Coronary artery (tissue), 2 donors: ENCODE data around the gene SAC3D1.

Experiments
- DNase-seq: peaks from one replicate; pipeline ENCODE4 v3.0.0-alpha.2; 2017; ENCODE audit warnings: low spot score
- H3K27ac ChIP-seq, 2 donors: fragments of 200-600 bp; sonication (generic); one replicate each; pipeline ENCODE4 v1.5.1; 2016 to 2019
- H3K4me3 ChIP-seq: fragments of 200-600 bp; sonication (generic); 2 replicates; pipeline ENCODE4 v1.5.1; 2016; ENCODE audit warnings: mild to moderate bottlenecking, moderate library complexity
- CTCF ChIP-seq: fragments of 200-600 bp; sonication (generic); IDR thresholded peaks from one replicate; pipeline ENCODE4 v1.5.1; 2019; ENCODE audit warnings: antibody characterized with exemption

The SAC3D1 gene

GRCh38 chr11:65083134-65083833, 42.3 kb downstream of the SAC3D1 start:
- no peak for TF ChIP-seq CTCF
- no peak for DNase-seq
- H3K27ac ChIP-seq = peak overlapping the region; percentile 94 to 97
- peak overlapping the region; percentile 85 for H3K4me3 ChIP-seq

GRCh38 chr11:65083834-65084597, 43.0 kb downstream of the SAC3D1 start, which contains the start of the genes CDCA5 and ZFPL1:
CDCA5 (minus strand) TSS chr11:65084040; CDS start chr11:65083978, 62 bp downstream.
ZFPL1 (plus strand) TSS chr11:65084222; CDS start chr11:65084699, 477 bp downstream.
- DNase-seq = peak; percentile 94
- TF ChIP-seq CTCF = no peak
- Histone ChIP-seq H3K27ac (peak within 1 kb of the TSS; percentile 94 to 97), H3K4me3 (peak within 1 kb of the TSS; percentile 85)

- Histone ChIP-seq H3K27ac (peak overlapping the region; percentile 94 to 97), H3K4me3 (peak overlapping the region; percentile 85)
- DNase-seq = no peak
- no peak for TF ChIP-seq CTCF
Observed at GRCh38 chr11:65084598-65085375, 43.8 kb downstream of the SAC3D1 start.

GRCh38 chr11:65085446-65085845, 44.4 kb downstream of the SAC3D1 start:
- Histone ChIP-seq H3K27ac (no peak overlapping the region), H3K4me3 (no peak overlapping the region)
- TF ChIP-seq CTCF = no peak
- no peak for DNase-seq

GRCh38 chr11:65086809-65087208, 45.8 kb downstream of the SAC3D1 start:
- Histone ChIP-seq H3K27ac (no peak overlapping the region), H3K4me3 (no peak overlapping the region)
- no peak for TF ChIP-seq CTCF
- DNase-seq = no peak

GRCh38 chr11:65087216-65087615, 46.2 kb downstream of the SAC3D1 start:
- H3K27ac ChIP-seq = no peak overlapping the region
- DNase-seq = no peak

More at GRCh38 chr11:65087216-65087615, 46.2 kb downstream of the SAC3D1 start:
- H3K4me3 ChIP-seq = no peak overlapping the region
- TF ChIP-seq CTCF = no peak
